Lung (tissue), 12 donors: ENCODE data around the gene TMC5. TPM values are rescaled to one million over a fixed set of nuclear protein-coding genes. Genes with fewer than 3 reads are reported as not detected.
"Not testable (repeated sequence)": the region's sequence is repeated elsewhere in the genome, so short reads cannot be mapped to it uniquely, and the experiment has no call there.

Experiments used
- ATAC-seq: fragments of 200-7000 bp; cut with Tn5 transposase; one replicate; pipeline ENCODE4 v1.9.1; 2020; ENCODE audit warnings: moderate number of reproducible peaks; ENCODE audit not compliant: insufficient read depth, low FRiP score
- DNase-seq, 3 donors: peaks; one replicate each; pipeline ENCODE4 v3.0.0-alpha.2; 2013 to 2017
- H3K27ac ChIP-seq, 2 donors: one replicate each; pipeline ENCODE4 v1.5.1; 2013; ENCODE audit warnings: mild to moderate bottlenecking in 2 of 2, moderate library complexity in 2 of 2, control low read depth in 1 of 2, inconsistent platforms in 1 of 2, low read depth in 1 of 2, low read length in 1 of 2
- H3K27me3 ChIP-seq, 3 donors: one replicate each; pipeline ENCODE4 v1.5.1; 2013; ENCODE audit warnings: low read length in 2 of 3; ENCODE audit not compliant: control insufficient read depth in 3 of 3, insufficient read depth in 3 of 3
- H3K36me3 ChIP-seq, 4 donors: one replicate each; pipeline ENCODE4 v1.5.1; 2013; ENCODE audit warnings: low read length in 4 of 4, mild to moderate bottlenecking in 1 of 4, moderate library complexity in 1 of 4; ENCODE audit not compliant: control insufficient read depth in 4 of 4, insufficient read depth in 4 of 4
- H3K4me1 ChIP-seq, 5 donors: one replicate each; pipeline ENCODE4 v1.5.1; 2013; ENCODE audit warnings: low read length in 5 of 5, mild to moderate bottlenecking in 2 of 5, moderate library complexity in 1 of 5; ENCODE audit not compliant: control insufficient read depth in 5 of 5, insufficient read depth in 5 of 5
- H3K4me3 ChIP-seq: one replicate; pipeline ENCODE4 v1.5.1; 2013; ENCODE audit warnings: mild to moderate bottlenecking, control low read depth, moderate library complexity
- H3K9ac ChIP-seq, 2 donors: one replicate each; pipeline ENCODE4 v1.5.1; 2013; ENCODE audit warnings: low read length in 2 of 2, control low read depth in 1 of 2; ENCODE audit not compliant: insufficient read depth in 1 of 2
- H3K9me3 ChIP-seq, 4 donors: one replicate each; pipeline ENCODE4 v1.5.1; 2013; ENCODE audit warnings: low read length in 3 of 4, mild to moderate bottlenecking in 1 of 4, moderate library complexity in 1 of 4; ENCODE audit not compliant: control insufficient read depth in 4 of 4, insufficient read depth in 3 of 4
- CTCF ChIP-seq: IDR thresholded peaks from 2 replicates; pipeline ENCODE4 v1.5.1; 2012; ENCODE audit warnings: mild to moderate bottlenecking; ENCODE audit errors: control extremely low read depth, extremely low read depth
- WGBS, 2 donors: extraction: QIAGEN DNeasy Blood & Tissue Kit; methylation state at CpG; one replicate each; pipeline ENCODE4 v1.1.7; 2013; 5-methylcytosine and 5-hydroxymethylcytosine counted together
- polyA plus RNA-seq, 2 donors: library from polyadenylated mRNA; stranded (reverse); fragments of 200-250 nt; gene quantifications; one replicate each; pipeline ENCODE4 v1.2.1, GENCODE V29; 2013
- total RNA-seq, 2 donors: library from RNA; depleted of rRNA in 1 of 2; stranded (reverse); fragments of >200 nt in 1 of 2; gene quantifications; one replicate each; pipeline ENCODE4 v1.2.1, GENCODE V29; 2014 to 2021
- donor health status: control.
- donor health status: control.
- donor health status: Bipolar disorder and iron deficiency.
- donor health status: healthy.
- donor health status: DM: yes; HTN: yes; CAD: no.

TMC5 gene
- total and polyA plus RNA-seq, 4 donors: 43.2 to 129 (median 53.4) TPM

GRCh38 chr16:19410435-19411171, 7.1 kb upstream of the TMC5 start:
- peak overlapping the region in 1 of 2 donors; percentile 94 for H3K27ac ChIP-seq
- peak overlapping the region; percentile 37 for H3K4me3 ChIP-seq
- WGBS, 2 donors: 2 to 3% methylated on average over 58 of the region's 58 CpGs
- H3K27me3 ChIP-seq: peaks cover 0 to 16% (median 9%) of the 10 kb centered on the region in 3 donors
- peak overlapping the region in 1 of 2 donors; percentile 25 for H3K9ac ChIP-seq
- H3K36me3 ChIP-seq: no peaks in the 10 kb centered on the region
- ATAC-seq (peak; percentile 63), DNase-seq (peak; percentile 36 to 52 (median 48))
- H3K4me1 ChIP-seq: peaks cover 0 to 5% (median 2%) of the 10 kb centered on the region in 5 donors
- H3K9me3 ChIP-seq: peaks cover 0 to 5% (median 0%) of the 10 kb centered on the region in 4 donors
- TF ChIP-seq CTCF: no peak

- peak overlapping the region; percentile 37 for H3K4me3 ChIP-seq
- H3K36me3 ChIP-seq: no peaks in the 10 kb centered on the region
- H3K9ac ChIP-seq: no peak overlapping the region
- peaks cover 0 to 5% (median 0%) of the 10 kb centered on the region in 4 donors for H3K9me3 ChIP-seq
- H3K4me1 ChIP-seq: peaks cover 0 to 5% (median 2%) of the 10 kb centered on the region in 5 donors
- DNase-seq: no peak
- H3K27ac ChIP-seq: peak overlapping the region in 1 of 2 donors; percentile 94
- H3K27me3 ChIP-seq: peaks cover 0 to 16% (median 9%) of the 10 kb centered on the region in 3 donors
- WGBS, 2 donors: 51 to 53% methylated on average over 3 of the region's 3 CpGs
- no peak for TF ChIP-seq CTCF
- ATAC-seq: no peak
Measured at GRCh38 chr16:19411298-19411697, 6.4 kb upstream of the TMC5 start.

- H3K9me3 ChIP-seq, H3K4me1 ChIP-seq, H3K4me3 ChIP-seq, H3K36me3 ChIP-seq, ATAC-seq, DNase-seq, H3K9ac ChIP-seq: not testable (repeated sequence)
- Histone ChIP-seq H3K27me3 (peaks cover 0 to 16% (median 9%) of the 10 kb centered on the region in 3 donors), H3K27ac (peak overlapping the region in 1 of 2 donors; percentile 79)
- WGBS, 2 donors: 91 to 95% methylated on average over 7 of the region's 7 CpGs
Measured at GRCh38 chr16:19412055-19412454, 5.6 kb upstream of the TMC5 start.

GRCh38 chr16:19415461-19415860, 2.2 kb upstream of the TMC5 start:
- Histone ChIP-seq H3K4me3 (no peak overlapping the region), H3K36me3 (no peaks in the 10 kb centered on the region), H3K9ac (no peak overlapping the region), H3K27ac (peak overlapping the region in 1 of 2 donors; percentile 51), H3K9me3 (peaks cover 0 to 3% (median 0%) of the 10 kb centered on the region in 4 donors), H3K27me3 (peaks cover 0 to 9% (median 9%) of the 10 kb centered on the region in 3 donors), H3K4me1 (peaks cover 0 to 4% (median 2%) of the 10 kb centered on the region in 5 donors)
- 56 to 71% methylated on average over 5 of the region's 5 CpGs for whole genome bisulfite sequencing, 2 donors
- DNase-seq: no peak
- ATAC-seq: no peak
- no peak for TF ChIP-seq CTCF
